ENCODE results near the gene ZNF512B.

GRCh38 chr20:63942969-63943807, 26.5 kb downstream of the ZNF512B start:
- TF ChIP-seq CTCF (conservative IDR thresholded peaks at IDR 0.05; ENCODE audit: low read depth in 2 of 2) (no peak), POLR2AphosphoS5 (IDR thresholded peaks at IDR 0.05; ENCODE audit: low read depth) (no peak), EZH2 (IDR thresholded peaks at IDR 0.05; ENCODE audit: low read depth, unreplicated experiment) (no peak), NANOG (IDR thresholded peaks at IDR 0.05; ENCODE audit: borderline replicate concordance) (no peak), CREB1 (CRISPR knock-in tag; IDR thresholded peaks at IDR 0.05; ENCODE audit: low read depth) (no peak), REST (IDR thresholded peaks at IDR 0.05; ENCODE audit: unreplicated experiment) (no peak), JUNB (IDR thresholded peaks at IDR 0.05; ENCODE audit: unreplicated experiment) (no peak)
